Endothelial cell (in vitro differentiated cells): ENCODE results near the gene NMT2. TPM values are rescaled to one million over a fixed set of nuclear protein-coding genes. Genes with fewer than 3 reads are reported as not detected.

Experiments used
- DNase-seq: peaks from one replicate; pipeline ENCODE4 v3.0.0; 2021; ENCODE audit warnings: low spot score
- H3K27ac Mint-ChIP-seq: one replicate; pipeline ENCODE4 v1.8.0; 2021; ENCODE audit warnings: mixed read lengths, inconsistent platforms; ENCODE audit not compliant: unreplicated experiment
- H3K27me3 Mint-ChIP-seq: one replicate; pipeline ENCODE4 v1.8.0; 2021; ENCODE audit warnings: mild to moderate bottlenecking, moderate library complexity, mixed read lengths, inconsistent platforms; ENCODE audit not compliant: unreplicated experiment
- H3K36me3 Mint-ChIP-seq: one replicate; pipeline ENCODE4 v1.8.0; 2021; ENCODE audit warnings: mild to moderate bottlenecking, low read depth, mixed read lengths, inconsistent platforms; ENCODE audit not compliant: unreplicated experiment
- H3K4me1 Mint-ChIP-seq: one replicate; pipeline ENCODE4 v1.8.0; 2021; ENCODE audit warnings: mild to moderate bottlenecking, mixed read lengths, inconsistent platforms; ENCODE audit not compliant: unreplicated experiment
- H3K4me3 Mint-ChIP-seq: one replicate; pipeline ENCODE4 v1.8.0; 2021; ENCODE audit warnings: mild to moderate bottlenecking, mixed read lengths, inconsistent platforms; ENCODE audit not compliant: unreplicated experiment
- H3K9me3 Mint-ChIP-seq: one replicate; pipeline ENCODE4 v1.8.0; 2021; ENCODE audit warnings: mixed read lengths, inconsistent platforms; ENCODE audit not compliant: unreplicated experiment
- total RNA-seq: library from RNA; stranded (reverse); fragmentation: NEBNext Ultra II Directional; extraction: Animal tissue kit (Norgen Biotek cat#: 25700); gene quantifications from one replicate; pipeline ENCODE4 v1.2.1, GENCODE V29; 2021; ENCODE audit not compliant: unreplicated experiment
- TF ChIP-seq, protein P1 (sequence below): fragments of 200-600 bp; sonication (generic); IDR thresholded peaks from one replicate; pipeline ENCODE4 v1.5.0; 2021; ENCODE audit warnings: antibody characterized with exemption; ENCODE audit not compliant: unreplicated experiment

The NMT2 gene
- total RNA-seq, 1 donor from 2014 or later: 7.4 TPM

DNA sequence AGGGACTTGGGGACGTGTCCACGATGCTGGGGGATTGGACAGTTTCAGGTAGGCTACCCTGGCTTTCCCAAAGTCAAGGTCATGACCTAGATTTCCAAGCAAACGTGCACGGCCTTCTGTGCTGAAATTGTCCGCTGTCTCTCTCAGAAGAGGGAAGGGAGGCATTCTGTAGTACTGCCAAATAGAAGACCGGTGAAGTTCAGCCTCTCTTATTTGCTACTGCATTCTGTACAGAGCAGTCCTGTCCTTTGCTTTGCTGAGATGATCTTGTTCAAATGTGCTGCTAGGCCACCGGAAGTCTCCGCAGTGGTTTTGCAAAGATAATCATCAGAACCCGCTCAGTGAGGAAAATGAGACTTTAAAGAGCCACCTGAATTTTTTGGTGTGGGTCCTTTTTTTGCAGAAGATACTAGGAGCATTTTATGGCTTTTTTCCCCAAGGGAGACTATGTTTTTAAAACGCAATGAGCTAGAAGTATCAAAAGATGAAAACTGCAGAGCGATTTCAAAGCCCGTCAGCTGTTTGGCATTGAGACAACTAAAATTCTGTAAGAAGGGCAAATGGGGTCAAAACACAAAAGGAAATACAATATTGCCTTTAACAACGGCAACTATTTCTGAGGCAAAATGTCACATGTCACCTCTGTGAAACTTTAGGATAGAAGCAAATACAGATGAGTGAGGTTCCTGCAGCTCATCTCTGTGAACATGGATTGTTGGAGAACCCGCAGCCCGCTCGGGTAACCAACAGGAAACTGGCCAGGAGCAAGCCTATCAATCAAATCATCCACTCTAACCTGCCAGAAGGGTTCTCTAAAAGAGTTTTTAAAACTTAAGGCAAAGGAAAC is 1.3 kb upstream of the NMT2 start:
- H3K27me3 Mint-ChIP-seq: peaks cover 2% of the 10 kb centered on the region
- H3K36me3 Mint-ChIP-seq: peaks cover 3% of the 10 kb centered on the region
- peak overlapping the region; percentile 84 for H3K4me3 Mint-ChIP-seq
- DNase-seq: no peak
- H3K4me1 Mint-ChIP-seq: peaks cover 12% of the 10 kb centered on the region
- H3K9me3 Mint-ChIP-seq: no peaks in the 10 kb centered on the region
- TF ChIP-seq, protein P1, sequence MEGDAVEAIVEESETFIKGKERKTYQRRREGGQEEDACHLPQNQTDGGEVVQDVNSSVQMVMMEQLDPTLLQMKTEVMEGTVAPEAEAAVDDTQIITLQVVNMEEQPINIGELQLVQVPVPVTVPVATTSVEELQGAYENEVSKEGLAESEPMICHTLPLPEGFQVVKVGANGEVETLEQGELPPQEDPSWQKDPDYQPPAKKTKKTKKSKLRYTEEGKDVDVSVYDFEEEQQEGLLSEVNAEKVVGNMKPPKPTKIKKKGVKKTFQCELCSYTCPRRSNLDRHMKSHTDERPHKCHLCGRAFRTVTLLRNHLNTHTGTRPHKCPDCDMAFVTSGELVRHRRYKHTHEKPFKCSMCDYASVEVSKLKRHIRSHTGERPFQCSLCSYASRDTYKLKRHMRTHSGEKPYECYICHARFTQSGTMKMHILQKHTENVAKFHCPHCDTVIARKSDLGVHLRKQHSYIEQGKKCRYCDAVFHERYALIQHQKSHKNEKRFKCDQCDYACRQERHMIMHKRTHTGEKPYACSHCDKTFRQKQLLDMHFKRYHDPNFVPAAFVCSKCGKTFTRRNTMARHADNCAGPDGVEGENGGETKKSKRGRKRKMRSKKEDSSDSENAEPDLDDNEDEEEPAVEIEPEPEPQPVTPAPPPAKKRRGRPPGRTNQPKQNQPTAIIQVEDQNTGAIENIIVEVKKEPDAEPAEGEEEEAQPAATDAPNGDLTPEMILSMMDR: no peak
- no peak overlapping the region for H3K27ac Mint-ChIP-seq

DNA sequence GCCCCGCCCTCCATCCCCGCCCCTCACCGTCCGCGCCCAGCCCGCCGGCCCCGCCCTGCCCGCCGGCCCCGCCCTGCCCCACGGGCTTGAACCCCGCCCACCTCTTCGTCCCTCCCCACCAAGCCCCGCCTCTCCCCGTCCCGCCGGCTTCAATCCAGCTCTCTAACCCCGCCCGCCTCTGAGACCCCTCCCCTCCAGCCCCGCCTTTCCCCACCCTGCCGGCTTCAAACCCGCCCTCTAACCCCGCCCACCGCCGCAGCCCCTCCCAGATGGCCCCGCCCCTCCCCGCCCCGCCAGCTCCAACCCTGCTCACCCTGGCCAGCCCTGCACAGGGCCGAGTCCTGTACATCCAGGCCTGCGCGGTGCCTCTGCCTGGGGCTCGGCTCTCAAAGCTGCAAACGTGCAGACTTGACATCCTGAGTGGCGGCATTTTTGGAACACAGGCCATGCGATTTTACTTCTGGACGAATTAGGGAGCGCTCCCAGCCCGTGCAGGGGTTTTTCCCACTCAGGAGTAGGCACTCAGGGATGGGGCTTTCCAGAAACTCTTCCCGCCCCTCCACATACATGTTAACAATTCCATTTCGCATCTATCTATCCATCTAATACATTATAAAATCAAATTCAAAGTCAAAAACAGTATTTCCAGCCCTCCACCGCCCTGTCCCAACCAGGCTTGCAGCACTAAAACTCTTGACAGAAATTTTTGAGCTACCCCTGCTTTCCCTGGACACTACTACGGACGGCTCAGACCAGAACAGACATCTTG is 477 bp upstream of the NMT2 start:
- Mint-ChIP-seq H3K4me1 (peaks cover 12% of the 10 kb centered on the region), H3K9me3 (no peaks in the 10 kb centered on the region), H3K4me3 (peak overlapping the region; percentile 84), H3K27me3 (peaks cover 2% of the 10 kb centered on the region), H3K36me3 (peaks cover 3% of the 10 kb centered on the region), H3K27ac (peak overlapping the region; percentile 64)
- TF ChIP-seq, protein P1: no peak
- peak; percentile 98 for DNase-seq

DNA sequence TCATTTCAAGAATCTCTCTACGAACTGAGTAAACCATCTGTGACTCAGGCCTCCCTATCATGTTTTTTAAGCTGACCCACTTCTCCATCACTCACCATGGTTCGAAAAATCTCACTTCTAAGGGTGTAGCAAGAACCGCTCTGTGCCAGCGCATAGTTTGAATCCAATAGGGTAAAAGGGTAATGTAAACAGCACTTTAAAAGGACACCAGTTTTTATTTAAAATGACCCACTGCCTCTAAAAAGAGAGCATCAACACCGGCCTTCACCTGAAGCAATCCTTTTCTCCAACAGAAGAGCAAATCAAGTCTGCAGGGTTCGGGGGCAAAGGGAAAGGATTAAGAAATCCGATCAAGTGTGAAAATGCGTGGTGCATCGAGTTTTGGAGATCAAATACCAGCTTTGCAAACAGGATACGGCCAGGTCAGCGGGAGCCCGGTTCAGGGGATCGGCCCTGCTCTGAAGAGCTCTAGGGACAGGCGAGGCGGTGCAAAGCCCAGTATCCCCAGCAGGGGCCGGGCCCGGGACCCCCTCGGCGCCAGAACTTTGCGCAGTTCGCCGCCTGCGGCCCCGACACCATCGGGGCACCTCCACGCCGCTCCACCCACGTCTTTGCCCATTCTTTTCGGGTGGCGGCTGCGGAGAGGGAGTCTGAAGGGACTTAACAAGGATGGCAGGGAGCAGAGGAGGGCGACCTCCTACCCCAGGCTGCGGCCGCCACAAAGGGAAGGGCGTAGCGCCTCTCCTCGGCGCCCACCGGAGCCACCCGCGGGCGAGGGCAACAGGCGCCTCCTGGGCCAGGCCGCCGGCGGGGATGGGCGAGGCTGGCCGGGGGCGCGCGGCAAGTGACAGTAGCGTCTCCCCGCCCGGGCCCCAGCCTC is 842 bp downstream of the NMT2 start:
- Mint-ChIP-seq H3K27ac (peak overlapping the region; percentile 45), H3K4me3 (peak overlapping the region; percentile 96), H3K9me3 (no peaks in the 10 kb centered on the region), H3K4me1 (peaks cover 12% of the 10 kb centered on the region), H3K27me3 (peaks cover 2% of the 10 kb centered on the region), H3K36me3 (peaks cover 3% of the 10 kb centered on the region)
- TF ChIP-seq, protein P1: peak; percentile 64
- DNase-seq: peak; percentile 77

DNA sequence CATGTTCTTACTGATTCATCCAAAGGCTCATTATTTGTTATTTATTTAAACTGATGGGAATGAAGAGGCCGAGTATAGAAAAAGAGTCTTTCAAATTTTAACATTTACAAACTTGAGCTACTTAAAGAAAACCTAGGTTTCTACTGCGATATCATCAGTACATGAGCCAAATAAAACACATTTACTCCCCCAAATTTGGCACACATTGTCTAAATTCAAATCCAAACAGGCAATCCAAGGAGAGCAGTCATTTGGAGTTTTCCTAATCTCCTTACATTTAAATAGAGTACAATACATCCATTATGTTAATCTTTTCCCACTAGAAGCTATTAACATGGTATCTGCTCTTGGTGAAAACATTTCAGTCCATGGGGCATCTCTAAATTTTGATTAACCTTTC is 2.2 kb downstream of the NMT2 start:
- H3K4me1 Mint-ChIP-seq: peaks cover 12% of the 10 kb centered on the region
- no peaks in the 10 kb centered on the region for H3K9me3 Mint-ChIP-seq
- peaks cover 2% of the 10 kb centered on the region for H3K27me3 Mint-ChIP-seq
- DNase-seq: no peak
- peaks cover 3% of the 10 kb centered on the region for H3K36me3 Mint-ChIP-seq
- TF ChIP-seq, protein P1: no peak
- no peak overlapping the region for H3K27ac Mint-ChIP-seq
- no peak overlapping the region for H3K4me3 Mint-ChIP-seq
